Fibroblast of lung (primary cell): ENCODE data around the gene PAK4.

ENCODE experiments used
- EZH2 ChIP-seq: IDR thresholded peaks from 2 replicates; pipeline ENCODE4 v1.5.1; 2012; ENCODE audit warnings: low read length, control low read depth, mild to moderate bottlenecking; ENCODE audit errors: missing control alignments
- TF ChIP-seq, protein P1 (sequence below), 2 donors: IDR thresholded peaks in 1 of 2; conservative IDR thresholded peaks in 1 of 2; 1 replicate in 1 of 2; 2 replicates in 1 of 2; pipeline ENCODE4 v1.5.1; 2011 to 2012; ENCODE audit warnings: low read length in 2 of 2, control low read depth in 1 of 2, inconsistent platforms in 1 of 2, low read depth in 1 of 2, mild to moderate bottlenecking in 1 of 2

DNA sequence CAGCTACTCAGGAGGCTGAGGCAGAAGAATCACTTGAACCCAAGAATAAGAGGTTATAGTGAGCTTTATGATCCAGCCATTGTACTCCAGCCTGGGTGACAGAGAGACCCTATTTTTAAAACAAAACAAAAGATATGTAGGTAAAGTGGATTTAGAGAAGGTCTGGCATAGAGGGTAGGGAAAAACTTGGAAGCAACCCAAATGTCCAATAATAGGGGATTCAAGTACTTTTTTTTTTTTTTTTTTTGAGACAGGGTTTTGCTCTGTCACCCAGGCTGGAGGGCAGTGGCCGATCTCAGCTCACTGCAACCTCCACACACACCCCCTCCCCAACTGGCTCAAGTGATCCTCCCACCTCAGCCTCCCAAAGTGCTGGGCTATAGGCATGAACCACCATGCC, 5.8 kb upstream of the PAK4 start:
- TF ChIP-seq, protein P1, sequence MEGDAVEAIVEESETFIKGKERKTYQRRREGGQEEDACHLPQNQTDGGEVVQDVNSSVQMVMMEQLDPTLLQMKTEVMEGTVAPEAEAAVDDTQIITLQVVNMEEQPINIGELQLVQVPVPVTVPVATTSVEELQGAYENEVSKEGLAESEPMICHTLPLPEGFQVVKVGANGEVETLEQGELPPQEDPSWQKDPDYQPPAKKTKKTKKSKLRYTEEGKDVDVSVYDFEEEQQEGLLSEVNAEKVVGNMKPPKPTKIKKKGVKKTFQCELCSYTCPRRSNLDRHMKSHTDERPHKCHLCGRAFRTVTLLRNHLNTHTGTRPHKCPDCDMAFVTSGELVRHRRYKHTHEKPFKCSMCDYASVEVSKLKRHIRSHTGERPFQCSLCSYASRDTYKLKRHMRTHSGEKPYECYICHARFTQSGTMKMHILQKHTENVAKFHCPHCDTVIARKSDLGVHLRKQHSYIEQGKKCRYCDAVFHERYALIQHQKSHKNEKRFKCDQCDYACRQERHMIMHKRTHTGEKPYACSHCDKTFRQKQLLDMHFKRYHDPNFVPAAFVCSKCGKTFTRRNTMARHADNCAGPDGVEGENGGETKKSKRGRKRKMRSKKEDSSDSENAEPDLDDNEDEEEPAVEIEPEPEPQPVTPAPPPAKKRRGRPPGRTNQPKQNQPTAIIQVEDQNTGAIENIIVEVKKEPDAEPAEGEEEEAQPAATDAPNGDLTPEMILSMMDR (conservative IDR thresholded peaks at IDR 0.05 in 1 of 2, IDR thresholded peaks at IDR 0.05 in 1 of 2; ENCODE audit: low read depth in 1 of 2, low read length in 2 of 2), result no peak
- TF ChIP-seq EZH2, result no peak
